ENCODE measurements around the gene TEAD1. TPM values are rescaled to one million over a fixed set of nuclear protein-coding genes. Genes with fewer than 3 reads are reported as not detected.
A peak's percentile ranks its signal among the peaks of the same experiment; 100 is the strongest.

Gene TEAD1
- total RNA-seq, 2 donors from 2014 or later = 76.4 to 94.4 TPM

DNA sequence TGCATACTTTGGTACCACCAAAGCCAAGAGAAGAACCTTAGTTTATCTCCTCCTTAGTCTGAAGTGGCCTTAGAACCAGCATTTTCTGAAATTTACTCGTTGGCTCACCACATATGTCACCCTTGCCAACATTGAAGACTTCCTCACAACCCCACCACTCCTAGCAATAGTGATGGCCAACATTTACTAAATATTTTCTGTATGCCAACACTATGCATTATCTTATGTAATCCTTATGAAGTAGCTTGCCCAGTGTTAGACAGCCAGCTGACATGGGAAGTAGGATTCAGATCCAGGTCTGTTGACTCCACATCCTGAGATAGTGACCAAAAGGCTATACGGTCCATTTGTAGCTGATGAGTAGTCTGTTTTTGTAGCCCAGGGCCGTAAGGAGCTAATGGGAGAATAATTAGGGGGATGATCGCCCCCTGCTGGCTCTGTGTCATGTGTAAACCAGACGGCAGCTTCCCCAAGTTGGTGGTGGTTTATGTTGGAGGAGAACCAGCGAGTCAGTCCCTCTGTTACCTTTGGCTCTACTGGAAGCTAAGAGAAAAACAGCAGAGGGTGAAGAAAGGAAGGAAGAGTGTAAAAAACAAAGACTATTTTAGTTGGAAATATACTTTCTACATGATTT lies 214.4 kb downstream of the TEAD1 start:
- Histone ChIP-seq H3K36me3 (ENCODE audit: control insufficient read depth, insufficient read depth, low read length) (peaks cover 62% of the 10 kb centered on the region), H3K9ac (ENCODE audit: extremely low read depth, low read length, poor library complexity, severe bottlenecking) (no peak overlapping the region), H3K27me3 (ENCODE audit: control insufficient read depth, insufficient read depth, low read length, poor library complexity, severe bottlenecking) (no peaks in the 10 kb centered on the region), H3K4me3 (ENCODE audit: low read length) (no peak overlapping the region), H3K9me3 (ENCODE audit: control insufficient read depth, low read length) (no peaks in the 10 kb centered on the region), H3K27ac (ENCODE audit: low read depth, low read length) (no peak overlapping the region), H3K4me1 (ENCODE audit: control insufficient read depth, insufficient read depth, low read length) (peaks cover 10% of the 10 kb centered on the region)
- H3K9me3 Mint-ChIP-seq = no peaks in the 10 kb centered on the region
- no peak overlapping the region for H3K27ac Mint-ChIP-seq
- 23 to 53% methylated on average over 4 to 6 of the region's 6 CpGs for WGBS, 2 experiments (ENCODE audit: insufficient coverage in 1 of 2, insufficient read length in 1 of 2)
- H3K4me1 Mint-ChIP-seq = peaks cover 27% of the 10 kb centered on the region
- peaks cover 55% of the 10 kb centered on the region for H3K36me3 Mint-ChIP-seq (ENCODE audit: low read depth)
- DNase-seq = peak; percentile 95
- TF ChIP-seq, protein P1, sequence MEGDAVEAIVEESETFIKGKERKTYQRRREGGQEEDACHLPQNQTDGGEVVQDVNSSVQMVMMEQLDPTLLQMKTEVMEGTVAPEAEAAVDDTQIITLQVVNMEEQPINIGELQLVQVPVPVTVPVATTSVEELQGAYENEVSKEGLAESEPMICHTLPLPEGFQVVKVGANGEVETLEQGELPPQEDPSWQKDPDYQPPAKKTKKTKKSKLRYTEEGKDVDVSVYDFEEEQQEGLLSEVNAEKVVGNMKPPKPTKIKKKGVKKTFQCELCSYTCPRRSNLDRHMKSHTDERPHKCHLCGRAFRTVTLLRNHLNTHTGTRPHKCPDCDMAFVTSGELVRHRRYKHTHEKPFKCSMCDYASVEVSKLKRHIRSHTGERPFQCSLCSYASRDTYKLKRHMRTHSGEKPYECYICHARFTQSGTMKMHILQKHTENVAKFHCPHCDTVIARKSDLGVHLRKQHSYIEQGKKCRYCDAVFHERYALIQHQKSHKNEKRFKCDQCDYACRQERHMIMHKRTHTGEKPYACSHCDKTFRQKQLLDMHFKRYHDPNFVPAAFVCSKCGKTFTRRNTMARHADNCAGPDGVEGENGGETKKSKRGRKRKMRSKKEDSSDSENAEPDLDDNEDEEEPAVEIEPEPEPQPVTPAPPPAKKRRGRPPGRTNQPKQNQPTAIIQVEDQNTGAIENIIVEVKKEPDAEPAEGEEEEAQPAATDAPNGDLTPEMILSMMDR (conservative IDR thresholded peaks at IDR 0.05) = peak; percentile 93
- no peak overlapping the region for H3K4me3 Mint-ChIP-seq
- H3K27me3 Mint-ChIP-seq (ENCODE audit: insufficient read depth) = no peaks in the 10 kb centered on the region

DNA sequence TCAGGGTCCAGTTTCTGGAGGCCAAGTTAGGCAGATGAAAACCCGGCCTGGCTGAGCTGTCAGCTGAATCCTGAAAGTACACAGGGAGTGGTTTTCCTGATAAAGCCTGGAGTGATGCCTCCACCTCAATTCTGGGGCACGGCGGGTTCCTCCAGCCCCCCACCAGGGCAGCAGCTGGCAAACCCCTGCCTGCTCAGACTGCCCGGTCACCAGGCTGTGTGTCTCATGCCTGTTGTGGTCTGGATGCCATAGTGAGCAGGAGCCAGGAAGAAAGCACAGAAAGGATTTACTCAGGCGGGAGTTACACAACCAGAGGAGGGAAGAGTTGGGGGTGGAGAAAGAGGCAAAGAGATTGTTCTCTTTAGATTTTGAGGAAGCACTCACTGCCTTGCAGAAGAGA lies 215.0 kb downstream of the TEAD1 start:
- Histone ChIP-seq H3K27me3 (ENCODE audit: control insufficient read depth, insufficient read depth, low read length, poor library complexity, severe bottlenecking) (no peaks in the 10 kb centered on the region), H3K27ac (ENCODE audit: low read depth, low read length) (no peak overlapping the region), H3K36me3 (ENCODE audit: control insufficient read depth, insufficient read depth, low read length) (peaks cover 61% of the 10 kb centered on the region), H3K9ac (ENCODE audit: extremely low read depth, low read length, poor library complexity, severe bottlenecking) (no peak overlapping the region), H3K4me3 (ENCODE audit: low read length) (no peak overlapping the region), H3K4me1 (ENCODE audit: control insufficient read depth, insufficient read depth, low read length) (peaks cover 5% of the 10 kb centered on the region), H3K9me3 (ENCODE audit: control insufficient read depth, low read length) (no peaks in the 10 kb centered on the region)
- Mint-ChIP-seq H3K27ac (no peak overlapping the region), H3K4me3 (no peak overlapping the region), H3K36me3 (ENCODE audit: low read depth) (peaks cover 50% of the 10 kb centered on the region), H3K4me1 (peaks cover 24% of the 10 kb centered on the region), H3K9me3 (no peaks in the 10 kb centered on the region), H3K27me3 (ENCODE audit: insufficient read depth) (no peaks in the 10 kb centered on the region)
- no peak for DNase-seq
- WGBS, 2 experiments (ENCODE audit: insufficient coverage in 1 of 2, insufficient read length in 1 of 2) = 87 to 89% methylated on average over 3 to 5 of the region's 5 CpGs
- TF ChIP-seq, protein P1 (conservative IDR thresholded peaks at IDR 0.05) = no peak

DNA sequence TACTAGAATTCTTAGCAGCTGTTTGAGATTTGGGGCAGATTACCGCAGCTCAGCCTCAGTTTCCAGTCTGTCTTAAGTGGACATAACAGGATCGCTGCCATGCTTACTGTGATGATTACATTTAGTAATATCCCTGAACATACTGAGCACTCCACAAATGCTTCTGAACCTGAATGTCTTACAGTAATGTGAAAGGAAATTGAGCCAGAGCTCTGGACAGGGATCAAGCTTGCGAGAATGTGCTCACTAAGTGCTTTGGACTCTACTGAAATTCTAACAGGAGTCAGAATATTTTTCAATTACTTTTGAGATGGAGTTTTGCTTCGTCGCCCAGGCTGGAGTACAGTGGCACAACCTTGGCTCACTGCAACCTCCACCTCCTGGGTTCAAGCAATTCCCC lies 216.3 kb downstream of the TEAD1 start:
- DNase-seq = no peak
- no peak overlapping the region for H3K27ac ChIP-seq (ENCODE audit: low read depth, low read length)
- H3K9me3 ChIP-seq (ENCODE audit: control insufficient read depth, low read length) = no peaks in the 10 kb centered on the region
- H3K4me1 ChIP-seq (ENCODE audit: control insufficient read depth, insufficient read depth, low read length) = no peaks in the 10 kb centered on the region
- WGBS, 2 experiments (ENCODE audit: insufficient coverage in 1 of 2, insufficient read length in 1 of 2) = 78 to 100% methylated on average over 3 to 5 of the region's 5 CpGs
- TF ChIP-seq, protein P1 (conservative IDR thresholded peaks at IDR 0.05) = no peak
- H3K36me3 ChIP-seq (ENCODE audit: control insufficient read depth, insufficient read depth, low read length) = peaks cover 65% of the 10 kb centered on the region
- Mint-ChIP-seq H3K27me3 (ENCODE audit: insufficient read depth) (no peaks in the 10 kb centered on the region), H3K4me1 (peaks cover 17% of the 10 kb centered on the region), H3K27ac (no peak overlapping the region), H3K36me3 (ENCODE audit: low read depth) (peaks cover 44% of the 10 kb centered on the region), H3K4me3 (no peak overlapping the region), H3K9me3 (no peaks in the 10 kb centered on the region)
- no peaks in the 10 kb centered on the region for H3K27me3 ChIP-seq (ENCODE audit: control insufficient read depth, insufficient read depth, low read length, poor library complexity, severe bottlenecking)
- H3K9ac ChIP-seq (ENCODE audit: extremely low read depth, low read length, poor library complexity, severe bottlenecking) = no peak overlapping the region
- no peak overlapping the region for H3K4me3 ChIP-seq (ENCODE audit: low read length)
